ENCODE results near the gene PDE10A. TPM values are rescaled to one million over a fixed set of nuclear protein-coding genes. Genes with fewer than 3 reads are reported as not detected.

The PDE10A gene
- total and polyA plus RNA-seq, 2 of the 8 experiments (the other 6 are each of a cell fraction or from before 2014, with no cell fraction given) = 1.1 to 2.4 TPM

- TF ChIP-seq CHD7 (IDR thresholded peaks at IDR 0.05; ENCODE audit: insufficient replicate concordance, low read length) (no peak), RBBP5 (IDR thresholded peaks at IDR 0.05; ENCODE audit: borderline replicate concordance, low read depth, low read length) (no peak), CBX8 (IDR thresholded peaks at IDR 0.05; ENCODE audit: borderline replicate concordance, low read depth, low read length) (no peak), KDM5A (IDR thresholded peaks at IDR 0.05; ENCODE audit: low read length) (no peak), KDM1A (IDR thresholded peaks at IDR 0.05; ENCODE audit: borderline replicate concordance, low read length) (no peak), POU5F1 (IDR thresholded peaks at IDR 0.05; ENCODE audit: low read depth, low read length) (no peak), CREB1 (IDR thresholded peaks at IDR 0.05) (no peak), GABPA (IDR thresholded peaks at IDR 0.05; ENCODE audit: borderline replicate concordance, insufficient read depth, low read length) (no peak), RFX5 (IDR thresholded peaks at IDR 0.05; ENCODE audit: borderline replicate concordance, low read depth, low read length) (no peak), POLR2A (IDR thresholded peaks at IDR 0.05; ENCODE audit: control extremely low read depth in 1 of 2, low read depth in 2 of 2, low read length in 2 of 2) (no peak), FOSL1 (IDR thresholded peaks at IDR 0.05; ENCODE audit: insufficient read depth, low read depth, low read length) (no peak), RNF2 (IDR thresholded peaks at IDR 0.05; ENCODE audit: borderline replicate concordance, low read depth, low read length, missing control alignments, poor library complexity, severe bottlenecking) (no peak), SP1 (IDR thresholded peaks at IDR 0.05; ENCODE audit: low read depth, low read length) (no peak)
These were observed 337.4 kb downstream of the PDE10A start (continued) for GRCh38 chr6:165325609-165326008.
